Small intestine (tissue), 7 donors: ENCODE measurements around the gene PKNOX2. TPM values are rescaled to one million over a fixed set of nuclear protein-coding genes. Genes with fewer than 3 reads are reported as not detected.

Source experiments
- DNase-seq, 2 donors: peaks; one replicate each; pipeline versions ENCODE4 v3.0.0 to v3.0.0-alpha.2; 2013
- FAIRE-seq: peaks from 2 replicates; lab custom pipeline; 2012; peaks lifted over from hg19 to GRCh38; lab: Jason Lieb, UNC
- H3K27ac ChIP-seq, 3 donors: one replicate each; pipeline ENCODE4 v1.5.1; 2013; ENCODE audit warnings: low read length in 2 of 3, mild to moderate bottlenecking in 2 of 3, control low read depth in 1 of 3, inconsistent platforms in 1 of 3, low read depth in 1 of 3, moderate library complexity in 1 of 3
- H3K27me3 ChIP-seq, 3 donors: one replicate each; pipeline ENCODE4 v1.6.1; 2013; ENCODE audit warnings: low read length in 3 of 3, inconsistent platforms in 1 of 3; ENCODE audit not compliant: control insufficient read depth in 3 of 3, insufficient read depth in 3 of 3
- H3K36me3 ChIP-seq, 3 donors: one replicate each; pipeline ENCODE4 v1.6.1; 2013; ENCODE audit warnings: low read length in 3 of 3, inconsistent platforms in 1 of 3, low read depth in 1 of 3, mild to moderate bottlenecking in 1 of 3, moderate library complexity in 1 of 3; ENCODE audit not compliant: control insufficient read depth in 3 of 3, insufficient read depth in 2 of 3
- H3K4me1 ChIP-seq, 3 donors: one replicate each; pipeline ENCODE4 v1.6.1; 2013; ENCODE audit warnings: low read length in 2 of 3, inconsistent platforms in 1 of 3, low read depth in 1 of 3, mild to moderate bottlenecking in 1 of 3, moderate library complexity in 1 of 3; ENCODE audit not compliant: control insufficient read depth in 3 of 3, insufficient read depth in 2 of 3
- H3K4me3 ChIP-seq, 3 donors: one replicate each; pipeline ENCODE4 v1.5.1; 2013; ENCODE audit warnings: low read length in 3 of 3, control low read depth in 1 of 3, inconsistent platforms in 1 of 3, low read depth in 1 of 3, mild to moderate bottlenecking in 1 of 3, moderate library complexity in 1 of 3
- H3K9me3 ChIP-seq, 2 donors: one replicate each; pipeline ENCODE4 v1.6.1; 2013; ENCODE audit warnings: low read depth in 1 of 2, low read length in 1 of 2; ENCODE audit not compliant: control insufficient read depth in 2 of 2, insufficient read depth in 1 of 2
- WGBS, 3 donors: extraction: QIAGEN DNeasy Blood & Tissue Kit; methylation state at CpG; one replicate each; pipeline ENCODE4 v1.1.7; 2013; 5-methylcytosine and 5-hydroxymethylcytosine counted together
- polyA plus RNA-seq, 4 donors: library from polyadenylated mRNA; stranded (reverse) in 3 of 4; unstranded in 1 of 4; fragments of 200-250 nt in 3 of 4; fragments of 120-200 nt in 1 of 4; gene quantifications; one replicate each; pipeline versions ENCODE4 v1.2.1 to v1.2.3, GENCODE V29; 2013
- donor health status: healthy with polysubstance abuse.
- donor health status: control.
- donor health status: control.
- donor health status: Bipolar disorder and iron deficiency.
- donor health status: healthy.

The PKNOX2 gene
- polyA plus RNA-seq, 4 donors, result 1.1 to 2.5 (median 1.2) TPM; not detected in 1

- Histone ChIP-seq H3K4me1 (no peaks in the 10 kb centered on the region), H3K4me3 (no peak overlapping the region), H3K9me3 (no peaks in the 10 kb centered on the region), H3K27ac (no peak overlapping the region), H3K27me3 (peaks cover 0 to 3% (median 1%) of the 10 kb centered on the region in 3 donors), H3K36me3 (peaks cover 0 to 4% (median 0%) of the 10 kb centered on the region in 3 donors)
- no peak for DNase-seq
- 92 to 96% (median 94%) methylated on average over 6 of the region's 6 CpGs for WGBS, 3 donors
- FAIRE-seq, result no peak
Measured at GRCh38 chr11:125442946-125443345, 278.4 kb downstream of the PKNOX2 start.

- H3K4me1 ChIP-seq, result no peaks in the 10 kb centered on the region
- no peak for FAIRE-seq
- peaks cover 0 to 3% (median 1%) of the 10 kb centered on the region in 3 donors for H3K27me3 ChIP-seq
- DNase-seq, result no peak
- 25 to 46% (median 37%) methylated on average over 10 of the region's 10 CpGs for WGBS, 3 donors
- no peak overlapping the region for H3K4me3 ChIP-seq
- no peaks in the 10 kb centered on the region for H3K9me3 ChIP-seq
- H3K27ac ChIP-seq, result no peak overlapping the region
- H3K36me3 ChIP-seq, result peaks cover 0 to 4% (median 0%) of the 10 kb centered on the region in 3 donors
Measured at GRCh38 chr11:125443767-125444311, 279.3 kb downstream of the PKNOX2 start.

- H3K9me3 ChIP-seq, result no peaks in the 10 kb centered on the region
- no peak overlapping the region for H3K4me3 ChIP-seq
- peaks cover 0 to 1% (median 1%) of the 10 kb centered on the region in 3 donors for H3K27me3 ChIP-seq
- H3K4me1 ChIP-seq, result no peaks in the 10 kb centered on the region
- H3K36me3 ChIP-seq, result peaks cover 0 to 4% (median 0%) of the 10 kb centered on the region in 3 donors
- FAIRE-seq, result no peak
- no peak overlapping the region for H3K27ac ChIP-seq
- DNase-seq, result no peak
- 85 to 90% (median 88%) methylated on average over 12 of the region's 12 CpGs for WGBS, 3 donors
Measured at GRCh38 chr11:125445731-125446130, 281.2 kb downstream of the PKNOX2 start.

GRCh38 chr11:125446279-125446678, 281.7 kb downstream of the PKNOX2 start:
- H3K27ac ChIP-seq, result no peak overlapping the region
- H3K4me3 ChIP-seq, result no peak overlapping the region
- H3K36me3 ChIP-seq, result peaks cover 0 to 4% (median 0%) of the 10 kb centered on the region in 3 donors
- 47 to 75% (median 52%) methylated on average over 7 of the region's 7 CpGs for WGBS, 3 donors
- peaks cover 0 to 1% (median 0%) of the 10 kb centered on the region in 3 donors for H3K4me1 ChIP-seq
- H3K9me3 ChIP-seq, result no peaks in the 10 kb centered on the region
- FAIRE-seq (no peak), DNase-seq (no peak)
- H3K27me3 ChIP-seq, result no peaks in the 10 kb centered on the region

- no peaks in the 10 kb centered on the region for H3K9me3 ChIP-seq
- no peak overlapping the region for H3K27ac ChIP-seq
- no peak overlapping the region for H3K4me3 ChIP-seq
- H3K4me1 ChIP-seq, result peaks cover 0 to 8% (median 3%) of the 10 kb centered on the region in 3 donors
- DNase-seq (no peak), FAIRE-seq (no peak)
- WGBS, 3 donors, result 81 to 92% (median 85%) methylated on average over 6 of the region's 6 CpGs
- no peaks in the 10 kb centered on the region for H3K27me3 ChIP-seq
- peaks cover 0 to 4% (median 0%) of the 10 kb centered on the region in 3 donors for H3K36me3 ChIP-seq
Measured at GRCh38 chr11:125447721-125448120, 283.2 kb downstream of the PKNOX2 start.

- Histone ChIP-seq H3K4me3 (no peak overlapping the region), H3K9me3 (no peaks in the 10 kb centered on the region), H3K4me1 (peaks cover 0 to 8% (median 3%) of the 10 kb centered on the region in 3 donors), H3K27ac (no peak overlapping the region), H3K36me3 (peaks cover 0 to 4% (median 0%) of the 10 kb centered on the region in 3 donors), H3K27me3 (no peaks in the 10 kb centered on the region)
- WGBS, 3 donors, result 75 to 84% (median 79%) methylated on average over 3 of the region's 3 CpGs
- FAIRE-seq, result no peak
- no peak for DNase-seq
Measured at GRCh38 chr11:125448136-125448535, 283.6 kb downstream of the PKNOX2 start.

GRCh38 chr11:125449565-125449964, 285.0 kb downstream of the PKNOX2 start:
- no peaks in the 10 kb centered on the region for H3K27me3 ChIP-seq
- no peaks in the 10 kb centered on the region for H3K9me3 ChIP-seq
- DNase-seq (no peak), FAIRE-seq (no peak)
- H3K27ac ChIP-seq, result no peak overlapping the region
- peaks cover 0 to 4% (median 0%) of the 10 kb centered on the region in 3 donors for H3K36me3 ChIP-seq
- WGBS, 3 donors, result 70 to 84% (median 71%) methylated on average over 2 of the region's 2 CpGs
- peaks cover 0 to 8% (median 3%) of the 10 kb centered on the region in 3 donors for H3K4me1 ChIP-seq
- no peak overlapping the region for H3K4me3 ChIP-seq

GRCh38 chr11:125451400-125452124, 287.0 kb downstream of the PKNOX2 start:
- peak overlapping the region in 2 of 3 donors; percentile 39 to 64 for H3K27ac ChIP-seq
- FAIRE-seq, result no peak
- no peaks in the 10 kb centered on the region for H3K9me3 ChIP-seq
- 25 to 30% (median 26%) methylated on average over 10 of the region's 10 CpGs for WGBS, 3 donors
- H3K4me3 ChIP-seq, result no peak overlapping the region
- DNase-seq, result peak in 1 of 2 donors; percentile 62
- H3K36me3 ChIP-seq, result no peaks in the 10 kb centered on the region
- H3K4me1 ChIP-seq, result peaks cover 0 to 8% (median 3%) of the 10 kb centered on the region in 3 donors
- no peaks in the 10 kb centered on the region for H3K27me3 ChIP-seq
